IPS-20b (cell line): Measurements from ENCODE around the gene EGR2.
"Not testable (repeated sequence)": the region's sequence is repeated elsewhere in the genome, so short reads cannot be mapped to it uniquely, and the experiment has no call there.

ENCODE experiments used
- H3K27ac ChIP-seq: one replicate; pipeline ENCODE4 v1.5.1; 2013; ENCODE audit warnings: low read length
- H3K27me3 ChIP-seq: 2 replicates; pipeline ENCODE4 v1.6.1; 2013; ENCODE audit warnings: mild to moderate bottlenecking, low read length, inconsistent platforms; ENCODE audit not compliant: insufficient read depth
- H3K36me3 ChIP-seq: 2 replicates; pipeline ENCODE4 v1.6.1; 2013; ENCODE audit warnings: low read depth, mild to moderate bottlenecking, inconsistent platforms, low read length, moderate library complexity; ENCODE audit not compliant: insufficient read depth
- H3K4me1 ChIP-seq: 2 replicates; pipeline ENCODE4 v1.6.1; 2013; ENCODE audit warnings: mild to moderate bottlenecking, control low read depth, inconsistent platforms, low read length, moderate library complexity; ENCODE audit not compliant: insufficient read depth
- H3K4me3 ChIP-seq: 2 replicates; pipeline ENCODE4 v1.5.1; 2013; ENCODE audit warnings: mild to moderate bottlenecking, low read length, inconsistent platforms
- H3K9ac ChIP-seq: 2 replicates; pipeline ENCODE4 v1.6.1; 2013; ENCODE audit warnings: low read depth, mild to moderate bottlenecking, inconsistent platforms, low read length, moderate library complexity
- H3K9me3 ChIP-seq: 2 replicates; pipeline ENCODE4 v1.6.1; 2013; ENCODE audit warnings: mild to moderate bottlenecking, low read depth, low read length, inconsistent platforms; ENCODE audit not compliant: insufficient read depth

Gene EGR2

GRCh38 chr10:62790019-62790555 is 26.1 kb downstream of the EGR2 start:
- H3K4me3 ChIP-seq = no peak overlapping the region
- no peaks in the 10 kb centered on the region for H3K4me1 ChIP-seq
- H3K9me3 ChIP-seq = no peaks in the 10 kb centered on the region
- H3K36me3 ChIP-seq = no peaks in the 10 kb centered on the region
- no peaks in the 10 kb centered on the region for H3K27me3 ChIP-seq
- H3K27ac ChIP-seq = no peak overlapping the region
- H3K9ac ChIP-seq = no peak overlapping the region

- H3K27ac ChIP-seq = no peak overlapping the region
- no peaks in the 10 kb centered on the region for H3K27me3 ChIP-seq
- no peaks in the 10 kb centered on the region for H3K4me1 ChIP-seq
- H3K9me3 ChIP-seq = no peaks in the 10 kb centered on the region
- H3K9ac ChIP-seq = no peak overlapping the region
- no peaks in the 10 kb centered on the region for H3K36me3 ChIP-seq
- no peak overlapping the region for H3K4me3 ChIP-seq
These were observed 27.2 kb downstream of the EGR2 start for GRCh38 chr10:62788861-62789467.

- not testable (repeated sequence) for H3K27ac ChIP-seq, H3K4me1 ChIP-seq, H3K27me3 ChIP-seq, H3K9me3 ChIP-seq, H3K4me3 ChIP-seq, H3K36me3 ChIP-seq, H3K9ac ChIP-seq
These were observed 27.9 kb downstream of the EGR2 start for GRCh38 chr10:62788285-62788684.

GRCh38 chr10:62784537-62784936 is 31.6 kb downstream of the EGR2 start:
- H3K9me3 ChIP-seq, H3K9ac ChIP-seq, H3K27ac ChIP-seq, H3K4me3 ChIP-seq, H3K27me3 ChIP-seq, H3K36me3 ChIP-seq, H3K4me1 ChIP-seq: not testable (repeated sequence)

GRCh38 chr10:62779487-62780248 is 36.5 kb downstream of the EGR2 start:
- H3K27ac ChIP-seq = no peak overlapping the region
- H3K27me3 ChIP-seq = no peaks in the 10 kb centered on the region

GRCh38 chr10:62778125-62778524 is 38.0 kb downstream of the EGR2 start:
- H3K36me3 ChIP-seq = no peaks in the 10 kb centered on the region
- H3K27ac ChIP-seq = no peak overlapping the region
- H3K4me1 ChIP-seq = no peaks in the 10 kb centered on the region
- no peaks in the 10 kb centered on the region for H3K27me3 ChIP-seq
- H3K9ac ChIP-seq = no peak overlapping the region
- no peaks in the 10 kb centered on the region for H3K9me3 ChIP-seq
- no peak overlapping the region for H3K4me3 ChIP-seq

More at GRCh38 chr10:62779487-62780248, 36.5 kb downstream of the EGR2 start:
- Histone ChIP-seq H3K9me3 (no peaks in the 10 kb centered on the region), H3K4me1 (no peaks in the 10 kb centered on the region), H3K9ac (no peak overlapping the region), H3K4me3 (no peak overlapping the region), H3K36me3 (no peaks in the 10 kb centered on the region)

DNA sequence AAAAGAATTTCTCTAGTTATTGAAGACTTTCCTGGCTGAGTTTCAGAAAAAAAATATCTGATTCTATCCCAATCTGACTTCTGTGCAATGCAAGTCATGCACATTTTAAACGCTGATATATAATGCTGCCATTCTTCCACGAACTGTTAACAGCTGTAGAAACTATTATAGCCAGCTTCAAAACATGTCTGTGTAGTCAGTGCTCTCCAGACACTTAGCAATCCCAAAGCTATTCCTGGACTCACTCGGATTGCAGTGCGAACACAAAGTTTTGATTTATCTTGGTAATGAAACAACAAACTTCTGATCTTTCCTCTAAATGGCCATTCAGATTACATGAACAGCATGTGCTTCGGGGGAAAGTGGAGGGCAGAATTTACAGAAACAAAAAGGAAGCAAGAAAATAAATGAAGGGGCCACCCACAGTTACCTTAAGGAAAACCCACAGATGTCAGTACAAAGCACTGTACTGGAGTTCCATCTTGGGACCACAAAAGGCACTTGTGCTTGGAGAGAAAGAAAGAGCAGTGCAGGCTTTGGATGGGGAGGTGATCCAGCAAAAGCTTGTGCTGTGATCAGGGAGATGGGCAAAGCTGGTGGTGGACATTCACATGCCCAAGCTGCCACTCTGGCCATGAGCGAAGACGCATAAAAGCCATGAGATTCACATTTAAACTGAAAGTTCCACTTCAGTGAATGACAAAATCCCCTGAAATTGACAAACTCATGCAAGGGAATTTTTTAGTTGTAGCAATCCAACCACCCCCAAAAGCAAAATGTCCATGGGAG is 43.8 kb downstream of the EGR2 start:
- Histone ChIP-seq H3K27me3 (no peaks in the 10 kb centered on the region), H3K4me3 (no peak overlapping the region), H3K27ac (no peak overlapping the region), H3K9ac (no peak overlapping the region), H3K4me1 (peaks cover 26% of the 10 kb centered on the region; the same call in 1 of the 2 replicates), H3K9me3 (no peaks in the 10 kb centered on the region), H3K36me3 (no peaks in the 10 kb centered on the region)

GRCh38 chr10:62769574-62770242 is 46.5 kb downstream of the EGR2 start:
- no peaks in the 10 kb centered on the region for H3K9me3 ChIP-seq
- H3K27me3 ChIP-seq = no peaks in the 10 kb centered on the region
- H3K9ac ChIP-seq = no peak overlapping the region
- peaks cover 26% of the 10 kb centered on the region; the same call in 1 of the 2 replicates for H3K4me1 ChIP-seq
- H3K27ac ChIP-seq = no peak overlapping the region
- no peak overlapping the region for H3K4me3 ChIP-seq
- H3K36me3 ChIP-seq = no peaks in the 10 kb centered on the region

DNA sequence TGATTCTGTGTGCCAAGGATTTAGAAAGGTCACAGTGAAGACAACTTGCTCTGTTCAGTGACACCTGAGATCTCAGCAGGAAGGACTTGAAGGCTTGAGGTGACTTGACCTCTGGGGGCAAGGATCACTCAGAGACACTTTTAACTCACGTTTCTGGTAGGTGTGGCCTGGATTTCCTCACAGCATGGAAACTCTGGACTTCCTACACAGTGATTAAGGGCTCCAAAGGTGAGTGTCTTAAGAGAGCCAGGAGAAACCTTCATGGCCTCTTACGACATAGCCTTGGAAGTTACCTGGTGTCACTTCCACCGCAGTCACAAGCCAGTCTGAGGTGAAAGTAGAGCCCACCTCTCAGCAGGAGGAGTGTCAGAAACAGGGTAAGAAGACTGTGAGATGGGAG is 49.8 kb downstream of the EGR2 start:
- Histone ChIP-seq H3K9me3 (no peaks in the 10 kb centered on the region), H3K4me1 (peaks cover 18% of the 10 kb centered on the region; the same call in 1 of the 2 replicates), H3K9ac (no peak overlapping the region), H3K27me3 (no peaks in the 10 kb centered on the region), H3K27ac (no peak overlapping the region), H3K36me3 (no peaks in the 10 kb centered on the region), H3K4me3 (no peak overlapping the region)

GRCh38 chr10:62765726-62766125 is 50.4 kb downstream of the EGR2 start:
- no peaks in the 10 kb centered on the region for H3K36me3 ChIP-seq
- no peak overlapping the region for H3K4me3 ChIP-seq
- no peak overlapping the region for H3K27ac ChIP-seq
- no peaks in the 10 kb centered on the region for H3K27me3 ChIP-seq
- no peak overlapping the region for H3K9ac ChIP-seq
- H3K4me1 ChIP-seq = peaks cover 22% of the 10 kb centered on the region; the same call in 1 of the 2 replicates
- H3K9me3 ChIP-seq = no peaks in the 10 kb centered on the region

DNA sequence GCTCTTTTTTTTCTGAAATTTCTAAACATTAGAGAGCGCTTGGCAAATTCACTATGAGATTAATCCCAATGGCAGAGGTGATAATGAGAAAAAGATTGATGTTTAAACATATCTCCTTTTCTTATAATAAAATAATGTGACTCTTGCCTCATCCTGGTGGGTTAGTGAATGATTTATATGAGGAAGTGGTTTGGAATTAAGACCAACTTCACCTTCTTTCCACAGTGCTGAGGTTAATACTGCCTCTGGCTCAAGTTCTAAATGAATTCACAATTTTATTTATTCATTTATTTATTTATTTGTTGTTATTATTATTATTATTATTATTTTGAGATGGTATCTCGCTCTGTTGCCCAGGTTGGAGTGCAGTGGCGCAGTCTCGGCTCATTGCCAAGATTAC is 52.2 kb downstream of the EGR2 start:
- no peak overlapping the region for H3K27ac ChIP-seq
- H3K4me3 ChIP-seq = no peak overlapping the region
- no peaks in the 10 kb centered on the region for H3K9me3 ChIP-seq
- H3K4me1 ChIP-seq = peaks cover 7% of the 10 kb centered on the region; the same call in 1 of the 2 replicates
- H3K36me3 ChIP-seq = no peaks in the 10 kb centered on the region
- no peak overlapping the region for H3K9ac ChIP-seq
- H3K27me3 ChIP-seq = no peaks in the 10 kb centered on the region
